ENCODE measurements around the gene CCDC187.

GRCh38 chr9:136295055-136295454 is 8.8 kb downstream of the CCDC187 start:
- TF ChIP-seq EZH2 (IDR thresholded peaks at IDR 0.05; ENCODE audit: borderline replicate concordance, low read depth, low read length, poor library complexity, severe bottlenecking), result no peak
- TF ChIP-seq, protein P1, sequence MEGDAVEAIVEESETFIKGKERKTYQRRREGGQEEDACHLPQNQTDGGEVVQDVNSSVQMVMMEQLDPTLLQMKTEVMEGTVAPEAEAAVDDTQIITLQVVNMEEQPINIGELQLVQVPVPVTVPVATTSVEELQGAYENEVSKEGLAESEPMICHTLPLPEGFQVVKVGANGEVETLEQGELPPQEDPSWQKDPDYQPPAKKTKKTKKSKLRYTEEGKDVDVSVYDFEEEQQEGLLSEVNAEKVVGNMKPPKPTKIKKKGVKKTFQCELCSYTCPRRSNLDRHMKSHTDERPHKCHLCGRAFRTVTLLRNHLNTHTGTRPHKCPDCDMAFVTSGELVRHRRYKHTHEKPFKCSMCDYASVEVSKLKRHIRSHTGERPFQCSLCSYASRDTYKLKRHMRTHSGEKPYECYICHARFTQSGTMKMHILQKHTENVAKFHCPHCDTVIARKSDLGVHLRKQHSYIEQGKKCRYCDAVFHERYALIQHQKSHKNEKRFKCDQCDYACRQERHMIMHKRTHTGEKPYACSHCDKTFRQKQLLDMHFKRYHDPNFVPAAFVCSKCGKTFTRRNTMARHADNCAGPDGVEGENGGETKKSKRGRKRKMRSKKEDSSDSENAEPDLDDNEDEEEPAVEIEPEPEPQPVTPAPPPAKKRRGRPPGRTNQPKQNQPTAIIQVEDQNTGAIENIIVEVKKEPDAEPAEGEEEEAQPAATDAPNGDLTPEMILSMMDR (conservative IDR thresholded peaks at IDR 0.05; ENCODE audit: low read depth, low read length), result no peak
